ENCODE data around the gene IL17RB. TPM values are rescaled to one million over a fixed set of nuclear protein-coding genes. Genes with fewer than 3 reads are reported as not detected.

IL17RB gene
- total RNA-seq, 5 donors from 2014 or later (not counting 1 experiment from before 2014, with no cell fraction given), result 0.56 to 4.1 (median 1.8) TPM; not detected in 1

DNA sequence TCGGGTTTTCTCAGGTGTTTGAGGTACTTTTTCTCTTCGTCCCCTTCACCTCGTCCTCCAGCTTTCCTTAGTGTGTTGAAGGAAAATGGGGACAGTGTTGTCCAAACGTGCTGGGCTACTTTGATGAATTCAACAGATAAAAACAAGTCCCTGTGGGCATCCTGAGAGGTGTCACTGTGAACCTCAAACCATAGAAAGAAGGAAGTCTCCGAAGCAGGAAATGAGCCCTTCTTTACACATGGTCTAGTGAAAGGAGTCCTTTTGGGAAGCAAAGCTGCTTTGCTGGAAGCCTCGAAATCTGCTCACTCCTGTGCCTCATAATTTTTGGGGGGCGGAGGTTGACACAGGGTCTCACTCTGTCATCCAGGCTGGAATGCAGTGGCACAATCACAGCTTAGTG, 10.6 kb downstream of the IL17RB start:
- DNase-seq (no peak), ATAC-seq (replicated peaks in 1 of 4) (no peak)
- no peak overlapping the region for H3K4me3 Mint-ChIP-seq
- POLR2A ChIA-PET, result no interaction called here
- no peaks in the 10 kb centered on the region for H3K9me3 ChIP-seq
- no peaks in the 10 kb centered on the region for H3K4me1 Mint-ChIP-seq
- H3K4me1 ChIP-seq (ENCODE audit: control insufficient read depth in 1 of 2, extremely low read depth in 1 of 2, insufficient read depth in 2 of 2, low read length in 2 of 2), result no peaks in the 10 kb centered on the region
- no peak overlapping the region for H3K4me3 ChIP-seq (ENCODE audit: control insufficient read depth in 1 of 2, extremely low read depth in 1 of 2, low read length in 1 of 2)
- H3K27me3 ChIP-seq (replicated peaks in 1 of 2; ENCODE audit: control insufficient read depth in 2 of 2, extremely low read depth in 1 of 2, insufficient read depth in 2 of 2, low read length in 1 of 2), result peaks cover 0 to 3% of the 10 kb centered on the region in 2 experiments
- no peak overlapping the region for H3K27ac ChIP-seq (ENCODE audit: low read length)
- peaks cover 13% of the 10 kb centered on the region for H3K36me3 Mint-ChIP-seq
- WGBS (ENCODE audit: insufficient coverage), result 53% methylated on average over 4 of the region's 7 CpGs
- H3K36me3 ChIP-seq (ENCODE audit: control insufficient read depth in 2 of 2, extremely low read depth in 1 of 2, insufficient read depth in 1 of 2, low read length in 1 of 2), result peaks cover 0 to 11% of the 10 kb centered on the region in 2 donors
- CTCF ChIA-PET, result no interaction called here
- H3K9me3 Mint-ChIP-seq, result no peaks in the 10 kb centered on the region
- H3K27ac Mint-ChIP-seq, result no peak overlapping the region
- H3K27me3 Mint-ChIP-seq, result peaks cover 0 to 3% of the 10 kb centered on the region in 2 donors

DNA sequence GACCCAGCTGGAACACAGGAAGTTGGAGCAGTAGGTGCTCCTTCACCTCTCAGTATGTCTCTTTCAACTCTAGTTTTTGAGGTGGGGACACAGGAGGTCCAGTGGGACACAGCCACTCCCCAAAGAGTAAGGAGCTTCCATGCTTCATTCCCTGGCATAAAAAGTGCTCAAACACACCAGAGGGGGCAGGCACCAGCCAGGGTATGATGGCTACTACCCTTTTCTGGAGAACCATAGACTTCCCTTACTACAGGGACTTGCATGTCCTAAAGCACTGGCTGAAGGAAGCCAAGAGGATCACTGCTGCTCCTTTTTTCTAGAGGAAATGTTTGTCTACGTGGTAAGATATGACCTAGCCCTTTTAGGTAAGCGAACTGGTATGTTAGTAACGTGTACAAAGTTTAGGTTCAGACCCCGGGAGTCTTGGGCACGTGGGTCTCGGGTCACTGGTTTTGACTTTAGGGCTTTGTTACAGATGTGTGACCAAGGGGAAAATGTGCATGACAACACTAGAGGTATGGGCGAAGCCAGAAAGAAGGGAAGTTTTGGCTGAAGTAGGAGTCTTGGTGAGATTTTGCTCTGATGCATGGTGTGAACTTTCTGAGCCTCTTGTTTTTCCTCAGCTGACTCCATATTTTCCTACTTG, 11.9 kb downstream of the IL17RB start:
- DNase-seq (no peak), ATAC-seq (replicated peaks in 1 of 4) (no peak)
- H3K27ac Mint-ChIP-seq, result no peak overlapping the region

DNA sequence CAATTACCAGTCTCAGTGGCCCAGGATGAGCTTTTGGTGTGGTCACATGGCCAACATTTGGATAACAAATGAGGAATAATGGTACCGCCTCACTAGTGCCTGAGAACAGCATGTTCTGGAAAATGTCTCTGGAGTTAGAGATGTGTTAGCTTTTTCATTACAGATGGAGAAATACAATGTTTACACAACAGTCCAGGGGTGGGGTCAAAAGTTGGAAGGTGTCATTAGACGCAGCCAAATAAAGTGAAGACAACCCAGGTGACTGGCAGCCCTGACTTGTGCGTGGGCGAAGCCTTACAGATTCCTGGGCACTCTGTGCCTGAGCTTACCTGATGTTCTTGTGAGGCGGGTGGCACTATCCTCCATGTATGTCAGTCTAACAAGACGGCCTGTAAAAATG, 12.8 kb downstream of the IL17RB start:
- Mint-ChIP-seq H3K4me1 (no peaks in the 10 kb centered on the region), H3K27me3 (peaks cover 0 to 2% of the 10 kb centered on the region in 2 donors), H3K27ac (no peak overlapping the region), H3K9me3 (no peaks in the 10 kb centered on the region), H3K36me3 (peaks cover 31% of the 10 kb centered on the region), H3K4me3 (no peak overlapping the region)
- Histone ChIP-seq H3K27me3 (replicated peaks in 1 of 2; ENCODE audit: control insufficient read depth in 2 of 2, extremely low read depth in 1 of 2, insufficient read depth in 2 of 2, low read length in 1 of 2) (peaks cover 0 to 3% of the 10 kb centered on the region in 2 experiments), H3K27ac (ENCODE audit: low read length) (no peak overlapping the region), H3K36me3 (ENCODE audit: control insufficient read depth in 2 of 2, extremely low read depth in 1 of 2, insufficient read depth in 1 of 2, low read length in 1 of 2) (peaks cover 6 to 18% of the 10 kb centered on the region in 2 donors), H3K4me1 (ENCODE audit: control insufficient read depth in 1 of 2, extremely low read depth in 1 of 2, insufficient read depth in 2 of 2, low read length in 2 of 2) (no peaks in the 10 kb centered on the region), H3K9me3 (no peaks in the 10 kb centered on the region), H3K4me3 (ENCODE audit: control insufficient read depth in 1 of 2, extremely low read depth in 1 of 2, low read length in 1 of 2) (no peak overlapping the region)
- WGBS (ENCODE audit: insufficient coverage), result 100% methylated on average over 3 of the region's 6 CpGs
- ChIA-PET POLR2A (no interaction called here), CTCF (no interaction called here)
- DNase-seq, result no peak
- no peak for ATAC-seq (replicated peaks in 1 of 4)

More for the DNA sequence above, 11.9 kb downstream of the IL17RB start:
- POLR2A ChIA-PET, result no interaction called here
- Mint-ChIP-seq H3K4me3 (no peak overlapping the region), H3K36me3 (peaks cover 24% of the 10 kb centered on the region), H3K27me3 (peaks cover 0 to 3% of the 10 kb centered on the region in 2 donors), H3K9me3 (no peaks in the 10 kb centered on the region), H3K4me1 (no peaks in the 10 kb centered on the region)
- Histone ChIP-seq H3K27ac (ENCODE audit: low read length) (no peak overlapping the region), H3K9me3 (no peaks in the 10 kb centered on the region), H3K27me3 (replicated peaks in 1 of 2; ENCODE audit: control insufficient read depth in 2 of 2, extremely low read depth in 1 of 2, insufficient read depth in 2 of 2, low read length in 1 of 2) (peaks cover 0 to 3% of the 10 kb centered on the region in 2 experiments), H3K4me3 (ENCODE audit: control insufficient read depth in 1 of 2, extremely low read depth in 1 of 2, low read length in 1 of 2) (no peak overlapping the region), H3K36me3 (ENCODE audit: control insufficient read depth in 2 of 2, extremely low read depth in 1 of 2, insufficient read depth in 1 of 2, low read length in 1 of 2) (peaks cover 0 to 14% of the 10 kb centered on the region in 2 donors), H3K4me1 (ENCODE audit: control insufficient read depth in 1 of 2, extremely low read depth in 1 of 2, insufficient read depth in 2 of 2, low read length in 2 of 2) (no peaks in the 10 kb centered on the region)
- CTCF ChIA-PET, result no interaction called here
- 83% methylated on average over 6 of the region's 7 CpGs for WGBS (ENCODE audit: insufficient coverage)

DNA sequence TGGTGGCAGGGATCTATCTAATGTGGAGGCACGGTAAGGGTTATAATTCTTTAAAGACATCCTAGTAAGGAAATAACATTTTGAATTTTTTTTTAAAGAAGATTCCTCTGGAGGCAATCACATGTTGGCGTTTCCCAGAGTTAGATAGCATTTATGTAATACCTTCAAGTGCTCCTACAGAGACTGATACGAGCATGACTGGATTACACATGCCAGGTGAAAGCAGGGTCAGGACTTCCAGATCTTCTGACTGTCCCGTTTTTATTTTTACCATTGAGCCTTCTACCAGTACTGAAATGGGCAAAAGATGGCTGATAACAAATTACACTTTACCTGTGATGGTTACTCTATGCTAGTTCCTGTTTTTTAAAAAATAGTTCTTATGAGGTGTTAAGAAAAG, 13.8 kb downstream of the IL17RB start:
- no peak overlapping the region for H3K27ac Mint-ChIP-seq
- H3K36me3 Mint-ChIP-seq, result peaks cover 38% of the 10 kb centered on the region
- 100% methylated on average over 1 of the region's 4 CpGs for WGBS (ENCODE audit: insufficient coverage)
- CTCF ChIA-PET, result no interaction called here
- no peaks in the 10 kb centered on the region for H3K9me3 ChIP-seq
- no peak overlapping the region for H3K27ac ChIP-seq (ENCODE audit: low read length)
- H3K4me3 ChIP-seq (ENCODE audit: control insufficient read depth in 1 of 2, extremely low read depth in 1 of 2, low read length in 1 of 2), result no peak overlapping the region
- no peaks in the 10 kb centered on the region for H3K9me3 Mint-ChIP-seq
- no peaks in the 10 kb centered on the region for H3K4me1 ChIP-seq (ENCODE audit: control insufficient read depth in 1 of 2, extremely low read depth in 1 of 2, insufficient read depth in 2 of 2, low read length in 2 of 2)
- ATAC-seq (replicated peaks in 1 of 4) (no peak), DNase-seq (no peak)
- POLR2A ChIA-PET, result no interaction called here
- H3K27me3 Mint-ChIP-seq, result no peaks in the 10 kb centered on the region
- H3K4me3 Mint-ChIP-seq, result no peak overlapping the region
- no peaks in the 10 kb centered on the region for H3K4me1 Mint-ChIP-seq
- H3K27me3 ChIP-seq (replicated peaks in 1 of 2; ENCODE audit: control insufficient read depth in 2 of 2, extremely low read depth in 1 of 2, insufficient read depth in 2 of 2, low read length in 1 of 2), result peaks cover 0 to 3% of the 10 kb centered on the region in 2 experiments
- H3K36me3 ChIP-seq (ENCODE audit: control insufficient read depth in 2 of 2, extremely low read depth in 1 of 2, insufficient read depth in 1 of 2, low read length in 1 of 2), result peaks cover 12 to 18% of the 10 kb centered on the region in 2 donors

DNA sequence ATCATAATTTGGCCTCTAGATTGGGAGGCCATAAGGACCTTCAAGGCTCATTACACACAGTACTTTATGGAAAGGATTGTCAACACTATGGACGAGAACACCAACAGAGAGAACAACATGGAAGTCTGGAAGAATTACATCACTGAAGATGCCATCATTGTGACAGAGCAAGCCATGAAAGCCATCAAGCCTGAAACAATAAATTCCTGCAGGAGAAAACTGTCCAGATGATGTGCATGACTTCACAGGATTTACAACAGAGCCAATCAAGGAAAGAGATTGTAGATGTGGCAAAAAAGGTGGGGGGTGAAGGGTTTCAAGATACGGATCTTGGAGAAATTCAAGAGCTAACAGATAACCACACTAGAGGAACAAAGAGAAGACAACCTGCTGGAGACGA, 15.9 kb downstream of the IL17RB start:
- CTCF ChIA-PET, result no interaction called here
- H3K4me3 Mint-ChIP-seq, result no peak overlapping the region
- H3K9me3 Mint-ChIP-seq, result no peaks in the 10 kb centered on the region
- ATAC-seq (replicated peaks in 1 of 4) (no peak), DNase-seq (no peak)
- H3K27ac Mint-ChIP-seq, result no peak overlapping the region
- no peaks in the 10 kb centered on the region for H3K4me1 Mint-ChIP-seq
- Histone ChIP-seq H3K36me3 (ENCODE audit: control insufficient read depth in 2 of 2, extremely low read depth in 1 of 2, insufficient read depth in 1 of 2, low read length in 1 of 2) (peaks cover 12 to 27% of the 10 kb centered on the region in 2 donors), H3K9me3 (no peaks in the 10 kb centered on the region), H3K27me3 (replicated peaks in 1 of 2; ENCODE audit: control insufficient read depth in 2 of 2, extremely low read depth in 1 of 2, insufficient read depth in 2 of 2, low read length in 1 of 2) (no peaks in the 10 kb centered on the region), H3K27ac (ENCODE audit: low read length) (no peak overlapping the region), H3K4me3 (ENCODE audit: control insufficient read depth in 1 of 2, extremely low read depth in 1 of 2, low read length in 1 of 2) (no peak overlapping the region), H3K4me1 (ENCODE audit: control insufficient read depth in 1 of 2, extremely low read depth in 1 of 2, insufficient read depth in 2 of 2, low read length in 2 of 2) (no peaks in the 10 kb centered on the region)
- H3K27me3 Mint-ChIP-seq, result no peaks in the 10 kb centered on the region
- peaks cover 43% of the 10 kb centered on the region for H3K36me3 Mint-ChIP-seq
- 100% methylated on average over 1 of the region's 3 CpGs for WGBS (ENCODE audit: insufficient coverage)
- POLR2A ChIA-PET, result no interaction called here

DNA sequence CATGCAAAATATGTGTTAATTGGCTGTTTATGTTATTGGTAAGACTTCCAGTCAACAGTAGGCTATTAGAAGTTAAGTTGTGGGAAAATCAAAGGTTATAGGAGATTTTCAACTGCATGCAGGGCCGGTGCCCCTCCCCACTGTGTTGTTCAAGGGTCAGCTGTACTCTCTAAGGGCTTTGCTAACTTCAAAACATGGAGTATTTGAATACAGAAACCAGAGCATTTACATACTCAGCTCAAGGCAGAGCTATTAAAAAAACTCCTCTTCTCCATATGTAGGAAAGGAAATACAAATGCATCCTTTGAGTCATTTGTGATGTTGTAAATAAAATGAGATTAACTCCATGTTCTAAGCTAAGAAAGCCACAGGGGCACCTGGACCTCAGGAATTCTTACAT, 16.8 kb downstream of the IL17RB start:
- Histone ChIP-seq H3K9me3 (no peaks in the 10 kb centered on the region), H3K27ac (ENCODE audit: low read length) (no peak overlapping the region), H3K4me1 (ENCODE audit: control insufficient read depth in 1 of 2, extremely low read depth in 1 of 2, insufficient read depth in 2 of 2, low read length in 2 of 2) (no peaks in the 10 kb centered on the region), H3K4me3 (ENCODE audit: control insufficient read depth in 1 of 2, extremely low read depth in 1 of 2, low read length in 1 of 2) (no peak overlapping the region), H3K27me3 (replicated peaks in 1 of 2; ENCODE audit: control insufficient read depth in 2 of 2, extremely low read depth in 1 of 2, insufficient read depth in 2 of 2, low read length in 1 of 2) (no peaks in the 10 kb centered on the region), H3K36me3 (ENCODE audit: control insufficient read depth in 2 of 2, extremely low read depth in 1 of 2, insufficient read depth in 1 of 2, low read length in 1 of 2) (peaks cover 19 to 35% of the 10 kb centered on the region in 2 donors)
- no peak overlapping the region for H3K27ac Mint-ChIP-seq
- POLR2A ChIA-PET, result no interaction called here
- H3K36me3 Mint-ChIP-seq, result peaks cover 50% of the 10 kb centered on the region
- no peaks in the 10 kb centered on the region for H3K9me3 Mint-ChIP-seq
- no peak overlapping the region for H3K4me3 Mint-ChIP-seq
- no peaks in the 10 kb centered on the region for H3K4me1 Mint-ChIP-seq
- no peaks in the 10 kb centered on the region for H3K27me3 Mint-ChIP-seq
- no CpG with 5 or more reads among the region's 1 CpG for WGBS (ENCODE audit: insufficient coverage)
- ATAC-seq (replicated peaks in 1 of 4) (no peak), DNase-seq (no peak)
- CTCF ChIA-PET, result no interaction called here

Data from T-cell (primary cell).